NOMO-1 (cell line): ENCODE data around the gene CHTF8.
"Not testable (repeated sequence)": the region's sequence is repeated elsewhere in the genome, so short reads cannot be mapped to it uniquely, and the experiment has no call there.

Experiments
- DNase-seq, 2 experiments: peaks; one replicate each; lab custom pipeline; 2025; ENCODE audit not compliant: unreplicated experiment in 2 of 2; lab: John Stamatoyannopoulos, UW

The CHTF8 gene, protein sequence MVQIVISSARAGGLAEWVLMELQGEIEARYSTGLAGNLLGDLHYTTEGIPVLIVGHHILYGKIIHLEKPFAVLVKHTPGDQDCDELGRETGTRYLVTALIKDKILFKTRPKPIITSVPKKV

DNA sequence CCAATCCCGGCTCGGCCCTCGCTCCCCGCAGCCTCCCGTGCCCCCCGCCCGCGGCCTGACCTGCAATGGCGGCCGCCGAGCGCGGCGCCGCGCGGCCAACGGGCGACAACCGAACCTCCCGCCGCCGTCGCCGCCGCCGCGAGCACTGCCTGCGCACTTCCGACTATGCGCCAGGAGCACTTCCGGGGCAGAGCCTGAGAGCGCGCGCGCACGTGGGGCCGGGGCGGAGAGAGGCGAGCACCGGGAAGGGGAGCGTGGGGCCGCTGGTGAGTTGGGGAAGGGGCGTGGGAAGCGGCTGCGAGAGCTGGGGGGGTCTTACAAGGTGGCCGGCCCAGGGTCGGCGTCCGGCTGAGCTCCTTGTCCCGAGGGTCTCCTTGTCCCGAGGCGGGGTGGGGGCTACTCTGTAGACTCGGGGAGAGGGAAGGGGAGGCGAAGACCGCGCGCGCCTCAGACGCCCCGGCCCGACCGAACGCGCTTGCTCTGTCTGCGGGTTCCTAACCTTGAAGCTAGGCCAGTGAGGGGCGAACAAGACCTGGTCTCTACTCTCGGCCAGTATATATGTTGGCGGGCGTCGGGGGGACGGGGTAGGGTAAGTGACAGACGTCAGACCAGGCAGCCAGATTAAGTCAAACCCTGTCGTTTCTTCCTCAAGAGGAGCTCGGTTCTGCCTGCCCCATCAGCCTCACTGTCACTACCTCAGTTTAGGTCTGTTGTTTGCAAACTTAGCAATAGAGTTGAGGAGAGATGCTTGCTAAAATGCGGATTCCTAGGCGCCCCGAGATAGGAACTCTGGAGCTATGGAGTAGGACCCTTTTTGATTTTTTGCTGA, at the start of gene CHTF8, which contains the start of gene UTP4:
TSS of gene CHTF8 (minus strand) at position 165 of the 829 bp plus-strand sequence. CDS start 11,130 bp downstream, outside the sequence.
TSS of gene UTP4 (plus strand) at position 226 of the 829 bp plus-strand sequence. CDS start 811 bp downstream, outside the sequence.
- DNase-seq, result peak; percentile 72 to 92

DNA sequence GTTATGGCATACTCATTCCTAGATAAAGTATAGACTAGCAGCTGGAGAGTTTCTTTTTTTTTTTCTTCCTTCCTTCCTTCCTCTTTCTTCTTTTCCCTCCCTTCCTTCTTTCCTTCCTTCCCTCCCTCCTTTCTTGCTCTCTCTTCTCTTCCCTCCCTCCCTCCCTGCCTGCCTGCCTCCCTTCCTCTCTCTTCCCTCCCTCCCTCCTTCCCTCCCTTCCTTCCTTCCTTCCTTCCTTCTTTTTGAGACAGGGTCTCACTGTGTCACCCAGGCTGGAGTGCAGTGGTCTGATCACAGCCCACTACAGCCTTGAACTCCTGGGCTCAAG, 47.6 kb upstream of the CHTF8 start:
- DNase-seq, result no peak

- DNase-seq, result peak in 1 of 2 experiments; percentile 44
Observed at GRCh38 chr16:69179328-69180010, 47.1 kb upstream of the CHTF8 start.

DNA sequence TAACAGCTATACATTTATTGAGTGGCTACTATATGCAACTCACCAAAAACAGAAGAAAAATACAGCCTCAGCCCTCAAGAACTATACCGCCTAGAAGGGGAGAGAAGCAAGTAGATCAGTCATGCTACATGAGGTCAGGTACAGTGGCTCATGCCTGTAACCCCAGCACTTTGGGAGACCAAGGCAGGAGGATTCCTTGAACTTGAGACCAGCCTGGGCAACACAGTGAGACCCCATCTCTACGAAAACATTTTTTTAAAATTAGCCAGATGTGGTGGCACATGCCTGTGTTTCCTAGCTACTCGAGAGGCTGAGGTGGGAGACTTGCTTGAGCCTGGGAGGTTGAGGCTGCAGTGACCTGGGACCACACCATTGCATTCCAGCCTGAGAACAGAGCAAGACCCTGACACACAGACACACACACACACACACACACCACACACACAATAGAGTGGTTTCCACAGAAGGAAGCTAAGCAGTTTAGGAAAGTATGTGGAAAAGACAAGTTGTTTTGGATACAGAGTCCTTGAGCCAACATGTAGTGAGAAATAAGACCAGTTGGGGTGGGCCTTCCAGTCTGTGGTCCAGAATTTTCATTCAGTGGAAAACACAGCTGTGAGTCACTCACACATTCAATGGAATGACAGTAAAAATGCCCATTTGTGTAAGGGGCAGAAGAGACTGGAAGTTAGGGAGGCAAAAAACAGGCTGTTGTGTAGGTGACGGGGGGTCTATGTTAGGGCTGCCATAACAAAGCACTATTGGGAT, 43.8 kb upstream of the CHTF8 start:
- no peak for DNase-seq

DNA sequence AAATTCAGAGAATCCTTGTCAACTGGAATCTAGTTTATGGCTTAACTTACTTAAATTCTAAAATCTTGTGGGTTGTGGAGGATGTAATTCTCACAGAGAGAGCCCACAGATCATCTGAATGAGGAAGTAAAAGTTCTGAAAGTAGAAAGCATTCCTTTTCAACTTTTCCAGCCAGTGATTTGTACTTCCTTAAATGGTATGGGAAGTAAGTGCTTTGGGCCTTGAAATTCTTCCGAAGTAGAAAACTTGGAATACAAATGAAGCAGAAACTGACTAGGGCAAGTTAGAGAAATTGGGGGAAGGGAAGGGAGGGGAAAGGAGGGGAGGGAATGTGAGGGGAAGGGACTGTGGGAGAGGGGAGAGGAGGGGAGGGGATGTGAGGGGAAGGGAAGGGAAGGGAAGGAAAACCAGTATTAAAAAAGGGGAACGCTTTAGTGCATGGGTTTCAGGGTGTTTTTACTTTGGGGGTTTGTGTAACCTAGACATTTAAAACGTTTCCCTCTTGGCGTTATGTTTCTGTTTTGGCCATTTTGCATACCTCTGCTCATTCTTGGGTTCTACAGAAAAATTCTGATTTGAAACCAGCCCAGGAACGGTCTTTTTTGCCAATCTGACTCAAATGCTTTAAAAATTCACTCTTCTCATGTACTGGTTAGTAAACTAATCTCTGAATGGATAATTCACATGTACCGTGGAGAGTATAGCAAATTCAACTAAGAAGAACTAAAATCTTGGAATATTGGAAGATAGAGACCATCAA, 39.1 kb upstream of the CHTF8 start:
- DNase-seq, result peak in 1 of 2 experiments; percentile 81

DNA sequence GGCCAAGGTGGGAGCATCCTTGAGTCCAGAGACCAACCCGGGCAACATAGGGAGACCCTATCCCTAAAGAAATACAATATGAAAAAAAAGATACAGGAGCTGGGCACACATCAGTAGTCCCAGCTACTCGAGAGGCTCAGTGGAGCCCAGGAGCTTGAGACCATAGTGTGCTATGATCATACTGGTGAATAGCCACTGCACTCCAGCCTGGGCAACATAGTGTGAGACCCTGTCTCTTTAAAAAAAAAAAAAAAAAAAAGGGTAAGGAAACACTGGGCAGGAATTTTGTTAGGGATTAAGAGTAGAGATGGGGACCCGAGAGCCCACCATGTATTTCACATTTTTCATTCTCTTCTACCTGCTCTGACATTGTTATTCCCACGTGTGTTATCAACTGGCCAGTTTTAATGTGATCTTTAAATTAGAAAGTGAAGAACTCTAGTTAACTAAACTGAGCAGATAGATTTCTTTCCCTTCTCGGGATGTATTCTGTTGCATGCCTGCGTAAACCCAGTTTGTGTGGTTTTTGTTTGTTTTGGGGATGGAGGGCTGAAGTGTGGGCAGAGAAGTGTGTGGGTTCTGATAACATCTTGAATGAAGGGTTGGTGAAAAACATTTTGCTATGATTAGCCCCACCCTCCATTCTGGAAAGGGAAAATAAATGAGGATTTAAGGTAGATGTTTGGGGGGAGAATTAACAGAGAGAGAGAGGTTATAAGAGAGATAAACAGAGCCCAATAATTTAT, 37.4 kb upstream of the CHTF8 start:
- no peak for DNase-seq

GRCh38 chr16:69169051-69169450, 36.7 kb upstream of the CHTF8 start:
- no peak for DNase-seq

DNA sequence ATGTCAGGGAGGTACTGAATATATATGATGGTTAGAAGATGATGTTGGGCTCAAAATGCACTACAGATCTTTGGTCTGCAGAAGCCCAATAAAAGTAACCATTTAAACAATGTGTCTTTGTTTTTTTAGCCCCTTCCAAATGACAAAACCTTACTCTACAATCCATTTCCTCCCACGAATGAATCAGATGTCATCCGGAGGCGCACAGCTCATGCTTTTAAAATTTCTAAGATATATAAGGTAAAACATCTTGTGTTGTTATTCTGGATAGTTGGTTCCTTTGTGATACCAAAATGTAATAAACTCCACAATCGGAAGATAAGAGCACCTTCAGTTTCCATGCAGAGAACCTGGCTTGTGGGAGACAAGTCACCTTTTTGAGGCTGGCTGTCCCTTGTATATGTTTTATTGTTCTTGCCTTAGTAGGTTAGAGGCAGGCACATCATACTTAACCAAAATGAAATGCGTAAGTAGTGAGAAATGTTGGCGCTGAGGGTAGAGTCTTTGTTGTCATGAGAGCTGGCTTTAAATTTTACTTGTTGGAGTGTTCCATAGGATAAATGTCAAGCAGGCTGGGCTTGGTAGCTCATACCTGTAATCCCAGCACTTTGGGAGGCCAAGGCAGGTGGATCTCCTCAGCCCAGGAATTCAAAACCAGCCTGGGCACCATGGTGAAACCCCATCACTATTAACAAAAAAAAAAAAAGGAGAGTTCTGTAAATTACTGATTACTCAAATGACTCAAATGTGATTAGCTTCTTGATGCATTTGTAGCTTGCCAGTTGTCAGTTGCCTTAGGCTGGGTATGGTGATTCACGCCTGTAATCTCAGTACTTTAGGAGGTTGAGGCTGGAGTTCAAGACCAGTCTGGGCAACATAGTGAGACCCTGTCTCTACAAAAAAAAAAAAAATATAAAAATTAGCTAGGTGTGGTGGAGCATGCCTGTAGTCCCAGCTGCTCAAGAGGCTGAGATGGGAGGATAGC, 34.9 kb upstream of the CHTF8 start:
- no peak for DNase-seq

GRCh38 chr16:69166221-69166833, 33.9 kb upstream of the CHTF8 start:
- DNase-seq, result no peak

DNA sequence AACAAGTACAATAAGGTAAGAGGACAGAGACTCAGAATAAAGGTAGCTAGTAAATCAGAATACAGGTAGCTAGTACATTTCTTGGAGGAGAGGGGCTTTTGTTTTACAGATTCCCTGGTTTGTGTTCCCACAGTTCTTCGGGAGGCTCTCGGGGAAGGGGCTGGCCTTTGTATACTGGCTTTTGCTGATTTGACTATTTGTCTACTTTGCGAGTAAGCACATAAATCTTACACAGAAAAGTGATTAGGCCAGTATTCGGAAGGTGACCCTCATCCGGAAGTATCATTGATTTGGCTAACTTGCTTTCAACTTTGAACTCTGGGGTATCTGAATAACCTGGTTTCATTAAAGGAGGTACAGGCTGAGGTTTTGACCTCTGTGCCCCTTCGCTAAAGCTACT, 33.2 kb upstream of the CHTF8 start:
- no peak for DNase-seq

DNA sequence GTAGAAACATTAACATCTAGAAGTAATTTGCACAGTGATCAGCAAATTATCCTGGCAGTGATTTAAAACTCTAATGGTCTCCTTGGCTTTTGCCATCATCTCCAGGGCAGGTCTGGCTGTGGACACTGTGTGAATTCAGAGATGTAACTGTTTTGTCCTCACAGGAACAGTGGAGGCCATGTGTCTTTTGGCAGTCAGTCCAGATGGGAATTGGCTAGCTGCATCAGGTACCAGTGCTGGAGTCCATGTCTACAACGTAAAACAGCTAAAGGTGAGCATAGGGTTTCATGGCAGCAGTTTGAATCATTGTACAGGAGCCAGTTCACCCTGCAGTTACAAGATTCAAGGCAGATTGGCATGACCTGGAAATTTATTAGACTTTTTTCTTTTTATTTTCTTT, 27.8 kb upstream of the CHTF8 start:
- DNase-seq, result no peak

- no peak for DNase-seq
Observed at GRCh38 chr16:69157196-69157595, 24.8 kb upstream of the CHTF8 start.

GRCh38 chr16:69150146-69150865, 17.9 kb upstream of the CHTF8 start:
- DNase-seq, result peak in 1 of 2 experiments; percentile 60

DNA sequence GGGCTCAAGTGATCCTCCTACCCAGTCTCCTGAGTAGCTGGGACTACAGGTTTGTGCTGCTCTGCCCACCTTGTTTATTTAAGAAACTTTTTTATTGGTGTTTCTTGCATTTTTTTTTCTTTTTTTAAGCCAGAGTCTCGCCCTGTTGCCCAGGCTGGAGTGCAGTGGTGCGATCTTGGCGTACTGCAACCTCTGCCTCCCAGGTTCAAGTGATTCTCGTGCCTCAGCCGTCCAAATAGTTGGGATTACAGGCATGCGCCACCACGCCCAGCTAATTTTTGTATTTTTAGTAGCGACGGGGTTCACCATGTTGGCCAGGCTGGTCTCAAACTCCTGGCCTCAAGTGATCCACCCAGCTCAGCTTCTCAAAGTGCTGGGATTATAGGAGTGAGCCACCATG, 17.2 kb upstream of the CHTF8 start:
- DNase-seq, result not testable (repeated sequence)

- no peak for DNase-seq
Observed at GRCh38 chr16:69145658-69146057, 13.3 kb upstream of the CHTF8 start.

DNA sequence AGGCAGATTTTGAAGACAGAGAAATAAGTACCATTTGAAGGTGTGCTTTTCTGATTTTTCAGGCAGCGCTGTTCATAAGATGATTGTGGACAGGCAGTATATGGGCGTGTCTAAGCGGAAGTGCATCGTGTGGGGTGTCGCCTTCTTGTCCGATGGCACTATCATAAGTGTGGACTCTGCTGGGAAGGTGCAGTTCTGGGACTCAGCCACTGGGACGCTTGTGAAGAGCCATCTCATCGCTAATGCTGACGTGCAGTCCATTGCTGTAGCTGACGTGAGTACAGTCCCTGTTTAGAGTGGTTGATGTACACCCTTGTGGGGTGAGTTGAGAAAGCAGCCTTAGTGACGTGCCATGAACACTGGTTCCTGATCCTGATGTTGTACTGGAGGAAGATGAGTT, 10.7 kb upstream of the CHTF8 start:
- no peak for DNase-seq

DNA sequence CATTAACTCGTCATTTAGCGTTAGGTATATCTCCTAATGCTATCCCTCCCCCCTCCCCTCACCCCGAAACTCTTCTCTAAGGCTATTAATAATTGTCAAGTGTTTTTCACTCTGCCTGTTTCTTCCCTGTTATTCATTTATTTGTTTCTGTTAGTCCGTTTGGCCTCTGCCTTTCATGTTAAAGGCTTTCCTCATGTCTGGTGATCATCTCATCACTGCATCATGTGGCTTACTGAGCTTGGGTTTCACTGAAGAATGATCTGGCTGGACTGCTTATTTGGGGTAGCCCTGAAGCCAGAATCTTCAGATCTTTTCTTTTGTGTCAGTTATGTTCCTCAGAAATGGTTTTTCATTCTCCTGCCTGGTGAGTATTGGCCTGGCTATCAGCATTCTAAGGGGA, 9.5 kb upstream of the CHTF8 start:
- DNase-seq, result no peak
